Left ventricle myocardium inferior (tissue), 1 donor: Measurements from ENCODE around the gene ACSM5. TPM values are rescaled to one million over a fixed set of nuclear protein-coding genes. Genes with fewer than 3 reads are reported as not detected.

Source experiments
- DNase-seq: peaks from one replicate; pipeline ENCODE4 v3.0.0-alpha.2; 2020
- H3K27ac ChIP-seq: fragments of 200-600 bp; replicated peaks from 2 replicates; pipeline ENCODE4 v1.8.0; 2021
- H3K27me3 ChIP-seq: fragments of 200-600 bp; 2 replicates; pipeline ENCODE4 v1.8.0; 2021; ENCODE audit warnings: low read depth
- H3K36me3 ChIP-seq: fragments of 200-600 bp; 2 replicates; pipeline ENCODE4 v1.8.0; 2021
- H3K4me1 ChIP-seq: fragments of 200-600 bp; 2 replicates; pipeline ENCODE4 v1.8.0; 2021
- H3K4me3 ChIP-seq: fragments of 200-600 bp; 2 replicates; pipeline ENCODE4 v1.8.0; 2021; ENCODE audit warnings: mild to moderate bottlenecking, moderate library complexity
- H3K9me3 ChIP-seq: fragments of 200-600 bp; replicated peaks from 2 replicates; pipeline ENCODE4 v1.8.0; 2021
- CTCF ChIP-seq: fragments of 200-600 bp; IDR thresholded peaks from 2 replicates; pipeline ENCODE4 v1.8.0; 2021; ENCODE audit warnings: antibody characterized with exemption, mild to moderate bottlenecking, borderline replicate concordance
- intact Hi-C: fragments of 100-400 bp; cut with micrococcal nuclease; formaldehyde crosslinking; loops from one replicate; pipeline ENCODE4 v1.11.0; 2022
- total RNA-seq: library from RNA; stranded (reverse); fragmentation: NEBNext Ultra II Directional; extraction: Animal tissue kit (Norgen Biotek cat#: 25700); gene quantifications from one replicate; pipeline ENCODE4 v1.2.1, GENCODE V29; 2021
- donor health status: DM: no; HTN: yes; CAD: no; lungs with severe emphysema.

The ACSM5 gene
- total RNA-seq, 1 donor from 2014 or later: 1.6 TPM

GRCh38 chr16:20385844-20386832 lies 23.2 kb upstream of the ACSM5 start:
- H3K4me3 ChIP-seq: peak overlapping the region; percentile 11
- intact Hi-C loops: loop anchor here (10.0 kb wide), 1 partner anchor 481 kb away; no protein-coding TSS in a partner anchor
- TF ChIP-seq CTCF: peak; percentile 86
- H3K27ac ChIP-seq: peak overlapping the region; percentile 22
- H3K36me3 ChIP-seq: no peaks in the 10 kb centered on the region
- peaks cover 11% of the 10 kb centered on the region for H3K27me3 ChIP-seq
- peak; percentile 59 for DNase-seq
- peaks cover 3% of the 10 kb centered on the region for H3K4me1 ChIP-seq
- no peaks in the 10 kb centered on the region for H3K9me3 ChIP-seq

- no peak for TF ChIP-seq CTCF
- Histone ChIP-seq H3K4me1 (peaks cover 3% of the 10 kb centered on the region), H3K4me3 (no peak overlapping the region), H3K27ac (no peak overlapping the region), H3K36me3 (no peaks in the 10 kb centered on the region), H3K9me3 (no peaks in the 10 kb centered on the region), H3K27me3 (peaks cover 7% of the 10 kb centered on the region)
- DNase-seq: no peak
- intact Hi-C loops: loop anchor here (10.0 kb wide), 1 partner anchor 483 kb away; no protein-coding TSS in a partner anchor
Observed at GRCh38 chr16:20387978-20388377, 21.4 kb upstream of the ACSM5 start.

- Histone ChIP-seq H3K36me3 (no peaks in the 10 kb centered on the region), H3K27me3 (peaks cover 7% of the 10 kb centered on the region), H3K4me1 (no peaks in the 10 kb centered on the region), H3K4me3 (no peak overlapping the region), H3K27ac (no peak overlapping the region), H3K9me3 (no peaks in the 10 kb centered on the region)
- no peak for TF ChIP-seq CTCF
- intact Hi-C loops: loop anchor here (10.0 kb wide), 1 partner anchor 484 kb away; no protein-coding TSS in a partner anchor
- DNase-seq: no peak
Observed at GRCh38 chr16:20388854-20389253, 20.5 kb upstream of the ACSM5 start.

DNA sequence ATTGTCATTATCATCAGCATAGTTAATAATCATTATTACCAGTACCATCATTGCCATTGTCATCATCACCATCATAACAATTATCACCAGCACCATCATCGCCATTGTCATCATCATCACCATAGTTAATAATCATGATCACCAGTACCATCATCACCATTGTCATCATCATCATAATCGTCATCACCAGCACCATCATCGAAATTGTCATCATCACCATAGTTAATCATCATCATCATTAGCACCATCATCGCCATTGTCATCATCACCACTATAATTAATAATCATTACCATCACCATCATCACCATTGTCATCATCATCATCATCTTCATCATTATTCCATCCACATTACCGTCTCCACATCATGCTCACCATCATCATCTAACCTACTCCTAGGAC lies 18.3 kb upstream of the ACSM5 start:
- no peak for TF ChIP-seq CTCF

DNA sequence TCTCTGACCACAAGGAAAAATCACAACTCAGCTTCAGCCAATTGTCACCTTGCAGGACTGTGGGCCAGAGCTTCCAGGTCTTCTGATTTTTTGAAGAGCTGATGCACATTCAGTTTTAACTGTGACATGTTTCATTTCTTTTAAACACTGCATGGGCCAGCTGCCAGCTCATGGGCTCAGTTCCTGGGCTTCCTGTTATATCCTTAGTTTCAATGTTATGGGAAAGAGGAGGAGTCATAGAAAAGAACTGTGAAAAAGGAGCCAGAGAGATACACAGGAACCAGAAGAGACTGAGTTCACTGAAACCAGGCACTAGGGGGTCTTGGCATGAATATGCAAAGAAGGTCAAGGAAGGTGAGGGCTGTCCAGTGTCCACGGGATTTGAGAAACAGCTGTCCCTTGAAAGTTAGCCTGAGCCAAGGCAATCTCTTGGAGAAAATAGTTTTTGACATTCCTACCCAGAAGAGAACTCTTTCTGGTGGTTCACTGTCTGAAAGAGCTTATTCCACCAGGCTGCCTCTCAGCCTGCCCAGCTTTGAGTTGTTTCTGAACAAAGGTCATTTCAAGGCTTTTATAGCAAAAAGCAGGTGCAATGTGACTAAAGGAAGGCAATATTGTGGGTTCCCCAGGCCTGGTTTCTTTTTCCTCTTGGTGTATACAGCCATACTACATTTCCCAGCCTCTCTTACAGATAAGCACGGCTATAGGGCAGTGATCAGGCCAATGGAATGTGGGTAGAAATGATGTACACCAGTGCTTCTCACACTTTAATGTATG lies 15.3 kb upstream of the ACSM5 start:
- DNase-seq: no peak
- H3K9me3 ChIP-seq: no peaks in the 10 kb centered on the region
- H3K27ac ChIP-seq: peak overlapping the region; percentile 3
- peaks cover 5% of the 10 kb centered on the region for H3K4me1 ChIP-seq
- H3K36me3 ChIP-seq: no peaks in the 10 kb centered on the region
- no peak for TF ChIP-seq CTCF
- H3K27me3 ChIP-seq: no peaks in the 10 kb centered on the region
- H3K4me3 ChIP-seq: no peak overlapping the region
- intact Hi-C loops: no loop called here

More for the DNA sequence above, 18.3 kb upstream of the ACSM5 start:
- Histone ChIP-seq H3K4me3 (no peak overlapping the region), H3K9me3 (no peaks in the 10 kb centered on the region), H3K27me3 (peaks cover 5% of the 10 kb centered on the region), H3K36me3 (no peaks in the 10 kb centered on the region), H3K4me1 (peaks cover 5% of the 10 kb centered on the region), H3K27ac (no peak overlapping the region)
- no peak for DNase-seq
- intact Hi-C loops: no loop called here
